ENCODE results near the gene GDI1.

GDI1 gene

DNA sequence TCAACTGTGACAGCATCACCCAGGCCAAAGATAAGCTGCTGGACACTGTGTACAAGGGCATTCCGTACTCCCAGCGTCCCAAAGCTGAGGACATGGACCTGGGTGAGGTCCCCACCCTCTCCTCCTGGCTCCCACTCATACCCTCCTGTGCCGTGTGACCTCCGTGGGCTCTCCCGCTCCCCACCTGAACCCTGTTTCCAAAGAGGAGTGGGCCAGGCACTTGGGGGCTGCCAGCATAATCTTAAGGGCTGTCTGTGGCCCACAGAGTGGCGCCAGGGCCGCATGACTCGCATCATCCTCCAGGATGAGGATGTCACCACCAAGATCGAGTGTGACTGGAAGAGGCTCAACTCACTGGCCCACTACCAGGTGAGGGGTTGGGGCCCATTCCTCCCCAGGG is 32.2 kb downstream of the GDI1 start:
- TF ChIP-seq, protein P1, sequence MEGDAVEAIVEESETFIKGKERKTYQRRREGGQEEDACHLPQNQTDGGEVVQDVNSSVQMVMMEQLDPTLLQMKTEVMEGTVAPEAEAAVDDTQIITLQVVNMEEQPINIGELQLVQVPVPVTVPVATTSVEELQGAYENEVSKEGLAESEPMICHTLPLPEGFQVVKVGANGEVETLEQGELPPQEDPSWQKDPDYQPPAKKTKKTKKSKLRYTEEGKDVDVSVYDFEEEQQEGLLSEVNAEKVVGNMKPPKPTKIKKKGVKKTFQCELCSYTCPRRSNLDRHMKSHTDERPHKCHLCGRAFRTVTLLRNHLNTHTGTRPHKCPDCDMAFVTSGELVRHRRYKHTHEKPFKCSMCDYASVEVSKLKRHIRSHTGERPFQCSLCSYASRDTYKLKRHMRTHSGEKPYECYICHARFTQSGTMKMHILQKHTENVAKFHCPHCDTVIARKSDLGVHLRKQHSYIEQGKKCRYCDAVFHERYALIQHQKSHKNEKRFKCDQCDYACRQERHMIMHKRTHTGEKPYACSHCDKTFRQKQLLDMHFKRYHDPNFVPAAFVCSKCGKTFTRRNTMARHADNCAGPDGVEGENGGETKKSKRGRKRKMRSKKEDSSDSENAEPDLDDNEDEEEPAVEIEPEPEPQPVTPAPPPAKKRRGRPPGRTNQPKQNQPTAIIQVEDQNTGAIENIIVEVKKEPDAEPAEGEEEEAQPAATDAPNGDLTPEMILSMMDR (IDR thresholded peaks at IDR 0.05; ENCODE audit: control insufficient read depth, extremely low read depth, insufficient read depth) = no peak
- no peak overlapping the region for H3K4me3 ChIP-seq (ENCODE audit: low read depth, low read length)

DNA sequence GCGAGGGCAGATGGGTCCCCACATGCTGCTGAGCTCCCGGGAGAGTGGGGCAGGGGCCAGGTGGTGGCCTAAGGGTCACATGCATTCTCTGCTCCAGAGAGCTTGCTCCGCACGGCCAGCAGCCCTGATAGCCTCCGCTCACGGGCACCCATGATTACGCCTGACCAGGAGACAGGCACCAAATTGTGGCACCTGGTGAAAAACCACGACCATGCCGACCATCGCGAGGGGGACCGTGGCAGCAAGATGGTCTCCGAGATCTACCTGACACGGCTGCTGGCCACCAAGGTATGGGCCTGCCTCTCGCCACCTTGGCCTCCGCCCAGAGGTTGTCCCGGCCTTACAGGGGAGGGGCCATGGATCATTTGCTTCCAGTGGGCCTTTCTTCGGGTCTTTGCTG is 32.9 kb downstream of the GDI1 start:
- H3K4me3 ChIP-seq (ENCODE audit: low read depth, low read length) = no peak overlapping the region
- no peak for DNase-seq (ENCODE audit: low read depth)
- TF ChIP-seq, protein P1 (IDR thresholded peaks at IDR 0.05; ENCODE audit: control insufficient read depth, extremely low read depth, insufficient read depth) = no peak

More for the DNA sequence above, 32.2 kb downstream of the GDI1 start:
- DNase-seq (ENCODE audit: low read depth) = no peak

DNA sequence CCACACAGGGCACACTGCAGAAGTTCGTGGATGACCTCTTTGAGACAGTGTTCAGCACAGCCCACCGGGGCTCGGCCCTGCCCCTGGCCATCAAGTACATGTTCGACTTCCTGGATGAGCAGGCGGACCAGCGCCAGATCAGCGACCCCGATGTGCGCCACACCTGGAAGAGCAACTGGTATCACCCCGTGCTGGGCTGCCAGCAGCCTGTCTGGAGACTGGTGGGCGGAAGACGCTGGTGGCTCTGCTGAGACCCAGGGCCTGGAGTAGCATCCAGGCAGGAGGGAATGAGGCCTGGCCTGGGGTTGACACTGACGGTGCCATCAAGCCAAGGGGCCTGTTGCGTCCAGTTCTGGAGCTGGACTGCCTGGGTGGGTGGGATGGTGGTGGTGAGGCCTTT is 33.5 kb downstream of the GDI1 start:
- TF ChIP-seq, protein P1 (IDR thresholded peaks at IDR 0.05; ENCODE audit: control insufficient read depth, extremely low read depth, insufficient read depth) = no peak
- DNase-seq (ENCODE audit: low read depth) = no peak
- H3K4me3 ChIP-seq (ENCODE audit: low read depth, low read length) = no peak overlapping the region

DNA sequence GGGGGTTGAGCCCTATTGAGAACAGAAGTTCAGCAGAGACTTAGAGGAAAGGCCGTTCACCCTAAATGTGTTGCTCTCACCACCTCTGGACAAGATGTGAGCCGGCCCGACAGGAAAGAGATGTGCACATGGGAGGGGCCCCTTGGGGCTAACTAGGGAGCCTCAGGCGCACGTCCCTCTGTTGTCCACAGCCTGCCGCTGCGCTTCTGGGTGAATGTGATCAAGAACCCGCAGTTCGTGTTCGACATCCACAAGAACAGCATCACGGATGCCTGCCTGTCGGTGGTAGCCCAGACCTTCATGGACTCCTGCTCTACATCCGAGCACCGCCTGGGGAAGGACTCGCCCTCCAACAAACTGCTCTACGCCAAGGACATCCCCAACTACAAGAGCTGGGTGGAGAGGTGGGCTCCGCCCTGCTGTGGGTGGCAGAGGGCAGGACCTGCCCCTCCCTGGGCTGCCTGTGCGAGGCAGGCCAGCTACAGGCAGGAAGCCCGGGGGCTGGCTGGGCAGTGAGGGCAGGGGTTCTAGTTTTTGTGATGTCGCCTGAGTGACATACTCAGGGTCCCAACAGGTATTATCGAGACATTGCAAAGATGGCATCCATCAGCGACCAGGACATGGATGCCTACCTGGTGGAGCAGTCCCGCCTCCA is 34.1 kb downstream of the GDI1 start:
- no peak overlapping the region for H3K4me3 ChIP-seq (ENCODE audit: low read depth, low read length)
- no peak for DNase-seq (ENCODE audit: low read depth)
- TF ChIP-seq, protein P1 (IDR thresholded peaks at IDR 0.05; ENCODE audit: control insufficient read depth, extremely low read depth, insufficient read depth) = no peak

DNA sequence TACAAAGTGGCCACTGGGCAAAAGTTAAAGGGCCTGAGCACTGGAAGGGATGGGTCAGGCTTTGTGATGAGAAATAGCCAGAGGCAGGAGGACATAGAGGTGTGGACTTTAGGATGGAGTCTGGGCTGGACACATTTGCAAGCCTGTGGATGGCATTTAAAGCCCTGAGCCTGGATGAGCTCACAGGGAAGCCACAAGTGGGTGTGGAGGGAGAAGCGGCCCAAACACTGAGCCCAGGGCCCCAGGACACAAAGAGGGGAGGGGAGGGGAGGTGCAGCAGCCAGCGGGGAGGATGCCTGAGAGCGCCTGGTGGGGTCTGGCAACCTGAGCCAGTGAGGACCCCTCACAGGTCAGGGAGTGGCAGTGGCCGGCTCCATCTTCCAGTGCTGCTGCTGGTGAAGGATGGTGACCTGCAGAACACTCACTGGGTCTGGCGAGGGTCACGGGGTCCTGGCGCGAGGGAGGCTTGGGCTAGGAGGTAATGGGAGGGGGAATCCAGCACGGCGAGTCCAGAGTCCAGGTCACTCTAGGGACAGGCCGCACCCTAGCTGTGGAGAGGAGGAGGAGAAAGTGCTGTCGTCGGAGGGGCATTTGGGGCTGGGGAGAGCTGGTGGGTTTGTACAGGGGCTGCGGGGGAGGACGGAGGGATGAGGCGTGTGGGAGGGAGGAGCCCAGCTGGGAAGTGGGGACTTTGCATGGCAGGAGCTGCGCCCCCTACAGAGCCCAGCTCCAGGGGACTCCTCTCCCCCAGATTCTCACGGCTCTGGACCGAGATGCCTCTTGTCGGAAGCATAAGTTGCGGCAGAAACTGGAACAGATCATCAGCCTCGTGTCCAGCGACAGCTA is 35.1 kb downstream of the GDI1 start:
- no peak for DNase-seq (ENCODE audit: low read depth)
- TF ChIP-seq, protein P1 (IDR thresholded peaks at IDR 0.05; ENCODE audit: control insufficient read depth, extremely low read depth, insufficient read depth) = no peak
- no peak overlapping the region for H3K4me3 ChIP-seq (ENCODE audit: low read depth, low read length)

DNA sequence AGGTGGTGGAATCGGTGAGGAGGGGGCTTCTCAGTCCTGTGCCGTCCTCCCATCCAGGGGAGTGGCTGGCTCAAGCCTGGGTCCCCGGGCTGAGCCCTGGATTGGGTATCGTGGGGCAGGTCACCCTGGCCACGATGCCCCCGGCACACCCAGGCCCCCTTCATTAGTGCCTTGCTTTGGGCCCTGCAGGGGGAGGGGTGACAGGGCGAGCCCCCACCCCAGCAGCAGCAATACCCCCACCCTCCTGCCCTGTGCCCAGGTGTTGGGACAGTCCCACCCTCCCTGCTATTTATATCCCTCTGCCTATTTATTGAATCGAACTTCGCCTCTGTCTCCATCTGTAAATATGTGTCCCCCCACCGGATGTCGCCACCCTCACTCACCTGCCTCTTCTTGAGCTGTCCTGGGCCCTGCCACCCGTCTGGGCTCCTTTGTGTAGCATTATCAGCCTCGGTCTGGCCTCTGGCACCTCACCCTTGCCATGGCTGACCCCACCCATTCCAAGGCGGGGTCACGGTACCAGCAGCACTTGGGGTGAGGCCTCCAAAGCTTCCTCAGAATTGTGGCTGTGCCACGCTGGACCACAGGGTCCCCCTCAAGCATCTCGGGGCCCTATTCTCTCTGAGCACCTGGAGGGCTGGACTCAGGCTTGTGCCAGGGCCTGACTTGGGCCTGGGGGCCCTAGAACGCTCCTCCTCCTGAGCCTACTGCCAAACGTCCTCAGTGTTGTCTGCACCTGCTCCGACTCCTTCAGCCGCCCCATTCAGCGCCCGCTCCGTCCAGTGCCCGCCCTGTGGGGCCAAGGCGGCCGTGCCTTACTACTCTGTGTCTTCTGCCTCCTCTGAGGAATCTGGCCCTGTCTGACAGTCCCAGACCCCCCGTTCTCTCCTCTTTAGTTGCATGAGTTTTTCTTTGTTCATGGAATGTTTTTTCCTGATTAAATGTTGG is 36.0 kb downstream of the GDI1 start:
- no peak for DNase-seq (ENCODE audit: low read depth)
- no peak overlapping the region for H3K4me3 ChIP-seq (ENCODE audit: low read depth, low read length)
- TF ChIP-seq, protein P1 (IDR thresholded peaks at IDR 0.05; ENCODE audit: control insufficient read depth, extremely low read depth, insufficient read depth) = no peak
